Upper lobe of left lung (tissue), 6 donors: Measurements from ENCODE around the gene RASSF7. TPM values are rescaled to one million over a fixed set of nuclear protein-coding genes. Genes with fewer than 3 reads are reported as not detected.

Source experiments
- ATAC-seq, 2 donors: fragments of 200-7000 bp; cut with Tn5 transposase; one replicate each; pipeline ENCODE4 v1.9.1; 2022; ENCODE audit warnings: mild to moderate bottlenecking in 2 of 2, moderate library complexity in 2 of 2; ENCODE audit not compliant: low FRiP score in 2 of 2
- DNase-seq, 2 donors: peaks; one replicate each; pipeline ENCODE4 v3.0.0-alpha.2; 2019 to 2020
- H3K27ac ChIP-seq, 4 donors: fragments of 200-600 bp; sonication (generic); one replicate each; pipeline ENCODE4 v1.5.1; 2016 to 2019
- H3K27me3 ChIP-seq, 4 donors: fragments of 200-600 bp; sonication (generic); one replicate each; pipeline ENCODE4 v1.5.1; 2017 to 2019
- H3K36me3 ChIP-seq, 4 donors: fragments of 200-600 bp; sonication (generic); one replicate each; pipeline ENCODE4 v1.5.1; 2016 to 2019
- H3K4me1 ChIP-seq, 4 donors: fragments of 200-600 bp; sonication (generic); one replicate each; pipeline ENCODE4 v1.5.1; 2018 to 2019
- H3K4me3 ChIP-seq, 4 donors: fragments of 200-600 bp; sonication (generic); one replicate each; pipeline ENCODE4 v1.5.1; 2017 to 2019; ENCODE audit warnings: mild to moderate bottlenecking in 2 of 4, moderate library complexity in 1 of 4
- H3K9me3 ChIP-seq, 4 donors: fragments of 200-600 bp; sonication (generic); one replicate each; pipeline ENCODE4 v1.5.1; 2018 to 2019
- EP300 ChIP-seq, 4 donors: sonication (generic); formaldehyde crosslinking; IDR thresholded peaks; one replicate each; pipeline ENCODE4 v1.5.1; 2017; ENCODE audit warnings: antibody characterized with exemption in 4 of 4, control low read depth in 2 of 4
- POLR2A ChIP-seq, 4 donors: fragments of 450-650 bp; IDR thresholded peaks; one replicate each; pipeline ENCODE4 v1.5.1; 2016 to 2017; ENCODE audit warnings: antibody characterized with exemption in 4 of 4, mild to moderate bottlenecking in 2 of 4
- POLR2AphosphoS5 ChIP-seq, 2 donors: sonication (generic); formaldehyde crosslinking; IDR thresholded peaks; one replicate each; pipeline ENCODE4 v1.5.1; 2017; ENCODE audit warnings: antibody characterized with exemption in 2 of 2
- WGBS, 2 donors: methylation state at CpG; one replicate each; pipeline ENCODE4 v1.1.5; 2017 to 2018; 5-methylcytosine and 5-hydroxymethylcytosine counted together
- total RNA-seq, 6 donors: library from RNA; depleted of rRNA in 4 of 6; stranded (reverse); fragments of >200 nt in 4 of 6; gene quantifications; one replicate each; pipeline versions ENCODE4 v1.1.0 to v1.2.1, GENCODE V29; 2016 to 2021
- TF ChIP-seq, protein P1 (sequence below), 6 experiments: fragments of 450-650 bp in 4 of 6; fragments of 200-600 bp in 2 of 6; sonication (generic) in 2 of 6; IDR thresholded peaks; one replicate each; pipeline ENCODE4 v1.5.1; 2016 to 2019; ENCODE audit warnings: antibody characterized with exemption in 6 of 6
- donor health status: DM: no; HTN: no; CAD: no; lungs with moderate emphysema.
- donor health status: DM: no; HTN: yes; CAD: no; lungs with severe emphysema.

Gene RASSF7
- total RNA-seq, 6 donors from 2014 or later = 80.2 to 222 (median 129) TPM

DNA sequence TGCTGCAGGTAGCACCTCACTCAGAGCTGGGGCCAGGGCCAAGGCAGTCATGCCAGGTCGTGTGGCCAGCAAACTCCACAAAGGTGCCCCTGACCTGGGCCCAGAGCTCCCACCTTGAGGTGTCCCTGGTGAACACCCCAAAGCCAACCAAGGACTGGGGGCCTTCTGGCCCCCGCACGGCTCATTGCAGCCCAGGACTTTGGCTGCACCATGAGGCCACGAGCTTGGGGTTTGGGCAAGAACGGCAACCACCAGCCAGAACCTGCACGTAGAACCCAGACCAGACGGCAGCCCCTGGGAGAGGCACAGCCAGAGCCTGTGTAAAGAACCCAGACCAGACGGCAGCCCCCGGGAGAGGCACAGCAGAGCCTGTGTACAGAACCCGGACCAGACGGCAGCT, 15.6 kb upstream of the RASSF7 start:
- Histone ChIP-seq H3K4me3 (no peak overlapping the region), H3K4me1 (no peaks in the 10 kb centered on the region), H3K36me3 (no peaks in the 10 kb centered on the region), H3K27me3 (no peaks in the 10 kb centered on the region), H3K27ac (no peak overlapping the region), H3K9me3 (no peaks in the 10 kb centered on the region)
- 82 to 96% methylated on average over 5 to 10 of the region's 11 CpGs for WGBS, 2 donors
- TF ChIP-seq EP300 (IDR thresholded peaks at IDR 0.05) = no peak
- TF ChIP-seq, protein P1, sequence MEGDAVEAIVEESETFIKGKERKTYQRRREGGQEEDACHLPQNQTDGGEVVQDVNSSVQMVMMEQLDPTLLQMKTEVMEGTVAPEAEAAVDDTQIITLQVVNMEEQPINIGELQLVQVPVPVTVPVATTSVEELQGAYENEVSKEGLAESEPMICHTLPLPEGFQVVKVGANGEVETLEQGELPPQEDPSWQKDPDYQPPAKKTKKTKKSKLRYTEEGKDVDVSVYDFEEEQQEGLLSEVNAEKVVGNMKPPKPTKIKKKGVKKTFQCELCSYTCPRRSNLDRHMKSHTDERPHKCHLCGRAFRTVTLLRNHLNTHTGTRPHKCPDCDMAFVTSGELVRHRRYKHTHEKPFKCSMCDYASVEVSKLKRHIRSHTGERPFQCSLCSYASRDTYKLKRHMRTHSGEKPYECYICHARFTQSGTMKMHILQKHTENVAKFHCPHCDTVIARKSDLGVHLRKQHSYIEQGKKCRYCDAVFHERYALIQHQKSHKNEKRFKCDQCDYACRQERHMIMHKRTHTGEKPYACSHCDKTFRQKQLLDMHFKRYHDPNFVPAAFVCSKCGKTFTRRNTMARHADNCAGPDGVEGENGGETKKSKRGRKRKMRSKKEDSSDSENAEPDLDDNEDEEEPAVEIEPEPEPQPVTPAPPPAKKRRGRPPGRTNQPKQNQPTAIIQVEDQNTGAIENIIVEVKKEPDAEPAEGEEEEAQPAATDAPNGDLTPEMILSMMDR (IDR thresholded peaks at IDR 0.05) = no peak
- no peak for TF ChIP-seq POLR2A (IDR thresholded peaks at IDR 0.05)
- TF ChIP-seq POLR2AphosphoS5 (IDR thresholded peaks at IDR 0.05) = no peak
- DNase-seq (peak in 1 of 2 donors; percentile 44), ATAC-seq (no peak)

- Histone ChIP-seq H3K27ac (no peak overlapping the region), H3K9me3 (no peaks in the 10 kb centered on the region), H3K4me3 (no peak overlapping the region), H3K4me1 (peaks cover 0 to under 1% (median under 1%) of the 10 kb centered on the region in 4 donors), H3K27me3 (no peaks in the 10 kb centered on the region), H3K36me3 (no peaks in the 10 kb centered on the region)
- ATAC-seq (no peak), DNase-seq (peak in 1 of 2 donors; percentile 58)
- 84 to 90% methylated on average over 24 to 31 of the region's 32 CpGs for WGBS, 2 donors
- TF ChIP-seq EP300 (IDR thresholded peaks at IDR 0.05) (no peak), POLR2AphosphoS5 (IDR thresholded peaks at IDR 0.05) (no peak), POLR2A (IDR thresholded peaks at IDR 0.05) (no peak)
- TF ChIP-seq, protein P1 (IDR thresholded peaks at IDR 0.05) = no peak
Measured at GRCh38 chr11:548700-549603, 11.8 kb upstream of the RASSF7 start.

DNA sequence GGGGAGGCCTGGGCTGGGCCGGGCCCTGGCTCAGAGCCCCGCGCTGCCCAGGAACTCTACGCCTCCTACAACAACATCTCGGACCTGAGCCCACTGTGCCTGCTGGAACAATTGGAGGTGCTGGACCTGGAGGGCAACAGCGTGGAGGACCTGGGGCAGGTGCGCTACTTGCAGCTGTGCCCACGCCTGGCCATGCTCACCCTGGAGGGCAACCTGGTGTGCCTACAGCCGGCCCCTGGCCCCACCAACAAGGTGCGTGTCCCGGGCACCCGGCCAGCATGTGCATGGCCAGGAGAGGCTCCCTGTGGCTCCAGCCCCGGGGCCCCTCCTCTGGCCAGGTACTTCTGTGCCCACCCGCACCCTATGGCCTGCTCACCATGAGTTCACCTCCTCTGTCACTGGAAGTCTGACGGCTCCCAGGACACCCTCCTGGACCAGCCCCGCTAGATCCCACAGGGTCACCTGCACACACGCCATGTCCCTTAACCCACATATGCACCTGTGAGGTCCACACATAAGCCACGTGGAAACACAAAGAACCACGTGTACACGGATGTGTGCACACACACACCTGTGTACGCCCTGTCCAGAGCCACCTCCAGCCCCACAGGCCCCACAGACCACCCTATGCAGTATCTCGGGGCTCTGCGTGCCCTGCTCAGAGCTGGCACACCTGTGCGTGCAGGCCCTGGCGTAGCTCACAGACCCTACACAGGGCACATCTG, 10.6 kb upstream of the RASSF7 start:
- Histone ChIP-seq H3K36me3 (no peaks in the 10 kb centered on the region), H3K27ac (no peak overlapping the region), H3K4me3 (no peak overlapping the region), H3K9me3 (no peaks in the 10 kb centered on the region), H3K4me1 (peaks cover 8 to 13% (median 11%) of the 10 kb centered on the region in 4 donors), H3K27me3 (peaks cover 0 to 8% (median 1%) of the 10 kb centered on the region in 4 donors)
- ATAC-seq (no peak), DNase-seq (peak in 1 of 2 donors; percentile 73)
- TF ChIP-seq, protein P1 (IDR thresholded peaks at IDR 0.05) = no peak
- TF ChIP-seq POLR2AphosphoS5 (IDR thresholded peaks at IDR 0.05) = no peak
- 95% methylated on average over 9 to 17 of the region's 25 CpGs for WGBS, 2 donors

DNA sequence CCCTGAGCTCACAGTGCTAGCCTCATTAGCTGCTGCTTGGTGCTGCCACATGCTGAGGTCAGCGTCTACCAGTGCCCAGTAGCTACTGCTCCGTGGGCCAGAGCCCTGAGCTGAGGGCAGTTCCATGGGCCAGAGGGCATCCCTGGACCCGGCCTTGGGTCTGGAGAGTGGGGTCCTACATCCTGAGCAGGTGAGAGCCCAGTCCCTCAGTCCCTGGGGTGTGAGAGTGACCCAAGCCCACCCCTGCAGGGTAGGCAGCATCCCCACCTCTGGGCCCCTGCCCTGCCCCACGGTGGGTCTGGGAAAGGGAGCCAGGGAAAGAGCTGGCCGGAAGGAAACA, 10.1 kb upstream of the RASSF7 start:
- WGBS, 2 donors = 88 to 100% methylated on average over 1 to 4 of the region's 5 CpGs
- ATAC-seq = no peak
- H3K4me3 ChIP-seq = no peak overlapping the region

More for the DNA sequence above, 10.1 kb upstream of the RASSF7 start:
- Histone ChIP-seq H3K27ac (no peak overlapping the region), H3K27me3 (peaks cover 0 to 14% (median 5%) of the 10 kb centered on the region in 4 donors), H3K4me1 (peaks cover 13 to 18% (median 17%) of the 10 kb centered on the region in 4 donors), H3K9me3 (no peaks in the 10 kb centered on the region), H3K36me3 (no peaks in the 10 kb centered on the region)
- no peak for DNase-seq
- TF ChIP-seq EP300 (IDR thresholded peaks at IDR 0.05) (no peak), POLR2A (IDR thresholded peaks at IDR 0.05) (no peak), POLR2AphosphoS5 (IDR thresholded peaks at IDR 0.05) (no peak)
- TF ChIP-seq, protein P1 (IDR thresholded peaks at IDR 0.05) = no peak
